BE2C (cell line): Measurements from ENCODE around the gene HS3ST4.

Source experiments
- DNase-seq: peaks from one replicate; pipeline ENCODE4 v3.0.0-alpha.2; 2020
- H3K27me3 ChIP-seq: fragments of 250-450 bp; sonication (Bioruptor Pico); 2 replicates; pipeline ENCODE4 v1.5.1; 2020; ENCODE audit warnings: mild to moderate bottlenecking
- H3K36me3 ChIP-seq: fragments of 250-450 bp; sonication (Bioruptor Pico); 2 replicates; pipeline ENCODE4 v1.5.1; 2020; ENCODE audit warnings: mild to moderate bottlenecking
- H3K4me1 ChIP-seq: fragments of 250-450 bp; sonication (Bioruptor Pico); 2 replicates; pipeline ENCODE4 v1.5.1; 2020
- H3K4me3 ChIP-seq: 2 replicates; pipeline ENCODE4 v1.5.1; 2011; ENCODE audit warnings: low read depth, low read length
- H3K9me3 ChIP-seq: fragments of 250-450 bp; sonication (Bioruptor Pico); 2 replicates; pipeline ENCODE4 v1.5.1; 2020
- TF ChIP-seq, protein P1 (sequence below): IDR thresholded peaks from 2 replicates; pipeline ENCODE4 v1.5.1; 2012; ENCODE audit warnings: mild to moderate bottlenecking, low read depth, low read length

Gene HS3ST4

GRCh38 chr16:25941800-25942499 is 250.2 kb downstream of the HS3ST4 start:
- no peak overlapping the region for H3K4me3 ChIP-seq
- no peaks in the 10 kb centered on the region; the same call in 1 of the 2 replicates for H3K9me3 ChIP-seq
- TF ChIP-seq, protein P1, sequence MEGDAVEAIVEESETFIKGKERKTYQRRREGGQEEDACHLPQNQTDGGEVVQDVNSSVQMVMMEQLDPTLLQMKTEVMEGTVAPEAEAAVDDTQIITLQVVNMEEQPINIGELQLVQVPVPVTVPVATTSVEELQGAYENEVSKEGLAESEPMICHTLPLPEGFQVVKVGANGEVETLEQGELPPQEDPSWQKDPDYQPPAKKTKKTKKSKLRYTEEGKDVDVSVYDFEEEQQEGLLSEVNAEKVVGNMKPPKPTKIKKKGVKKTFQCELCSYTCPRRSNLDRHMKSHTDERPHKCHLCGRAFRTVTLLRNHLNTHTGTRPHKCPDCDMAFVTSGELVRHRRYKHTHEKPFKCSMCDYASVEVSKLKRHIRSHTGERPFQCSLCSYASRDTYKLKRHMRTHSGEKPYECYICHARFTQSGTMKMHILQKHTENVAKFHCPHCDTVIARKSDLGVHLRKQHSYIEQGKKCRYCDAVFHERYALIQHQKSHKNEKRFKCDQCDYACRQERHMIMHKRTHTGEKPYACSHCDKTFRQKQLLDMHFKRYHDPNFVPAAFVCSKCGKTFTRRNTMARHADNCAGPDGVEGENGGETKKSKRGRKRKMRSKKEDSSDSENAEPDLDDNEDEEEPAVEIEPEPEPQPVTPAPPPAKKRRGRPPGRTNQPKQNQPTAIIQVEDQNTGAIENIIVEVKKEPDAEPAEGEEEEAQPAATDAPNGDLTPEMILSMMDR: no peak
- H3K36me3 ChIP-seq: no peaks in the 10 kb centered on the region
- no peak for DNase-seq
- H3K4me1 ChIP-seq: no peaks in the 10 kb centered on the region
- H3K27me3 ChIP-seq: no peaks in the 10 kb centered on the region

DNA sequence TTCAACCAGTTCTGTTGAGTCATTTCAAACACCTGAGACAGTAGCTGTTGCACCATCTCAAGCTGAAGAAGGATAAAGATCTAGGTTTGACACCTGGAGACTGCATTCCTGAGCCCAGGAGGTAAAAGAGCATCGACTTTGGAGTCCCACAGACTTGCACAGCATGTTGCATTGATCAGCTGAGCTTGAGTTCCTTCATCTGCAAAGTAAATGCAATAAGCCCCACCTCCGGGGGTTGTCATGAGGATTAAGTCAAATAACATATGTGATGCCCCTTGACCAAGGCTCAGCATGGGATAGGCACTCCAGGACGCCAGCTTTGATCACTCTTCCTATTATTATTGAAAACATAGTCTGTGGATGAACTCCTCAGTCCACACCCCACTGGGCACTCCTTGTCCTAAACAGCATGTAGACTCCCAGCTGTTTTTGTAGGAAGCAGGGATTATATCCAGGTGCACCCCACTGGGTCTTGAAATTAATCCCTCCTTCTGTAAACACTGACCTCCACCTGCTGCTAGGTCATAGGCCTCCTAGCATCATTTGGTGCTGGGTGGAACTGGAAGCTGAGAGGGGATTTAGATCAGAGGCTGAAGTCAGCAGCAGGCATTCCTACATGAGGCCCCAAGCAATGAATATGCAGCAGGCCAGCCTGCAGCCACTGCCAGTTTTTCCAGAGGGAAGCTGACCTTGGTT is 259.0 kb downstream of the HS3ST4 start:
- TF ChIP-seq, protein P1: no peak
- no peak overlapping the region for H3K4me3 ChIP-seq
- no peaks in the 10 kb centered on the region for H3K4me1 ChIP-seq
- no peaks in the 10 kb centered on the region; the same call in 1 of the 2 replicates for H3K9me3 ChIP-seq
- H3K27me3 ChIP-seq: no peaks in the 10 kb centered on the region
- H3K36me3 ChIP-seq: no peaks in the 10 kb centered on the region
- no peak for DNase-seq

- TF ChIP-seq, protein P1: no peak
- no peaks in the 10 kb centered on the region for H3K9me3 ChIP-seq
- no peaks in the 10 kb centered on the region for H3K27me3 ChIP-seq
- no peaks in the 10 kb centered on the region for H3K36me3 ChIP-seq
- no peaks in the 10 kb centered on the region for H3K4me1 ChIP-seq
- H3K4me3 ChIP-seq: no peak overlapping the region
- DNase-seq: no peak
Measured at GRCh38 chr16:25951999-25952398, 260.2 kb downstream of the HS3ST4 start.

DNA sequence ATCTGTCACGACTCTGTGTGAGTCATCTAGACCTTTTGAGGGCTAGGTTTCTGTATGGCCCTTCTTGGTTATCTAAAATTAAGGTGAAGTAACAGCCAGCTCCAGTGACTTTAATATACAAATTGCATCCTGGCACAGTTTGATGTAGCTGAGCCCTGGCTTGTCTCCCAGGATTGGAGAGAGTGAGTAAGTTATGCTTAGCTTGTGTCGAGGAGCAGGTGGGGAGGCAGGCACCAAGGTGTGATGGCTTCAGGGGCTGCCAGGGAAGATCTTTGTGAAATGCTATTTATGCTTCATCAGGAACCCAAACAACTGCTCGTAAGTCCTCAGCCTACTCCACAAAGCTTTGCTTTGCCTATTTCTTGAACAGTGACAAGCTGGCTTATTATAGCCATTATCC is 261.2 kb downstream of the HS3ST4 start:
- no peaks in the 10 kb centered on the region for H3K36me3 ChIP-seq
- H3K4me3 ChIP-seq: no peak overlapping the region
- DNase-seq: no peak
- H3K27me3 ChIP-seq: no peaks in the 10 kb centered on the region
- no peaks in the 10 kb centered on the region for H3K4me1 ChIP-seq
- TF ChIP-seq, protein P1: no peak
- no peaks in the 10 kb centered on the region for H3K9me3 ChIP-seq

DNA sequence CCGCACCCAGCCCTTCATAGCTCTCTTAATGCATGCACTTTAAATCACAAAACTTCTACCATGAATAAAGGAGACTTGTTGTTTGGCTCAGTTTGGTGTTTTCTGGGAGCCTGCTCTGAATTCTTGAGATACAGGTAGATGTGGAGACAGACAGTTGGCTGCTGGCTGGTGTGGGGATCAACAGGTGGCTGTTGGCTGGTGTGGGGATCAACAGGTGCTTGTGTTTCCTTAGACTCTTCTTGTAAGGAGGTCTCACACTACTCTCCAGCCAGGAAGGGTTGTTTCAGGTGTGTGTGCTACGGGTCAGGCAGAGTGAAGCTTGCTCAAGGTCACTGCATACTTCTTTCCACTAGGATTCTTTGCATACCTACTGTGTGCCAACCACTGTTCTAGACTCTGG is 265.9 kb downstream of the HS3ST4 start:
- Histone ChIP-seq H3K9me3 (no peaks in the 10 kb centered on the region), H3K27me3 (no peaks in the 10 kb centered on the region), H3K4me1 (no peaks in the 10 kb centered on the region), H3K4me3 (no peak overlapping the region), H3K36me3 (no peaks in the 10 kb centered on the region)
- no peak for DNase-seq
- TF ChIP-seq, protein P1: no peak

DNA sequence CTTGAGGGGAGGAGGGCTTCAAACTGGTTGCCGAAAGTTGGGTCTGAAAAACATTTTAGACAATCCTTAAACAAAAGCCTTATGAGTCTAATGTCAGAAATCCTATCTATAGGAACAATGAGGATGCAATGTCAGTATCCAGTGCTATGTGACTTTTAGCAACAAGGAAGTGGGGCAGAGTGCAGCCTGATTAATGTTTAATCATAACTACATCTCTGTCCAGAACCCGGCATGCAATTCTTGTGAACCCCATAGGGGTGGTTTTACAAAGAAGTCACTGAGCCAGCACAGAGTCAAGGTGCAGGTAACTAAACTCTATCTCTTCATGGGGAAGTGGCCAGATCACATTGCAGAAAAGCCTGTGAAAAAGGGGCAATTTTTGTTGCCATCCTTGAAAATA is 267.5 kb downstream of the HS3ST4 start:
- TF ChIP-seq, protein P1: no peak
- Histone ChIP-seq H3K36me3 (no peaks in the 10 kb centered on the region), H3K9me3 (no peaks in the 10 kb centered on the region; the same call in 1 of the 2 replicates), H3K4me3 (no peak overlapping the region), H3K4me1 (no peaks in the 10 kb centered on the region), H3K27me3 (no peaks in the 10 kb centered on the region)
- DNase-seq: no peak
